ENCODE measurements around the gene CTIF.

GRCh38 chr18:48638896-48639771, 100.3 kb downstream of the CTIF start:
- TF ChIP-seq POLR2A (IDR thresholded peaks at IDR 0.05; ENCODE audit: low read depth, low read length): no peak
- TF ChIP-seq POLR2AphosphoS5 (IDR thresholded peaks at IDR 0.05; ENCODE audit: low read depth, low read length): no peak
- TF ChIP-seq TAF1 (IDR thresholded peaks at IDR 0.05; ENCODE audit: borderline replicate concordance, low read depth, low read length): no peak
